Loucy (cell line): ENCODE data around the gene RIMBP2.

Source experiments
- H2AFZ ChIP-seq: fragments of 200-600 bp; sonication (generic); 2 replicates; pipeline ENCODE4 v1.6.0; 2016; ENCODE audit warnings: antibody characterized with exemption, mild to moderate bottlenecking, low read length, moderate library complexity
- H3F3A ChIP-seq: fragments of 200-600 bp; 2 replicates; pipeline ENCODE4 v1.6.0; 2016; ENCODE audit warnings: antibody characterized with exemption, low read depth, mild to moderate bottlenecking
- H3K27me3 ChIP-seq: fragments of 200-600 bp; sonication (generic); 2 replicates; pipeline ENCODE4 v1.6.1; 2014; ENCODE audit warnings: low read length, mild to moderate bottlenecking; ENCODE audit not compliant: insufficient read depth, poor library complexity, severe bottlenecking
- H3K36me3 ChIP-seq: fragments of 200-600 bp; sonication (generic); 2 replicates; pipeline ENCODE4 v1.6.1; 2016; ENCODE audit warnings: low read length; ENCODE audit not compliant: insufficient read depth
- H3K4me1 ChIP-seq: fragments of 200-600 bp; sonication (generic); 2 replicates; pipeline ENCODE4 v1.5.1; 2014; ENCODE audit warnings: low read length, mild to moderate bottlenecking; ENCODE audit not compliant: insufficient read depth, poor library complexity, severe bottlenecking
- H3K4me2 ChIP-seq: fragments of 200-600 bp; sonication (generic); 2 replicates; pipeline ENCODE4 v1.6.0; 2014; ENCODE audit warnings: antibody characterized with exemption, low read length, low read depth, mild to moderate bottlenecking; ENCODE audit not compliant: poor library complexity, severe bottlenecking
- H3K4me3 ChIP-seq: fragments of 200-600 bp; sonication (generic); 2 replicates; pipeline ENCODE4 v1.5.1; 2014; ENCODE audit warnings: low read length, mild to moderate bottlenecking, mixed read lengths; ENCODE audit not compliant: poor library complexity, severe bottlenecking
- H3K79me2 ChIP-seq: fragments of 200-600 bp; sonication (generic); 2 replicates; pipeline ENCODE4 v1.6.1; 2014; ENCODE audit warnings: low read length; ENCODE audit not compliant: insufficient read depth
- H3K9ac ChIP-seq: fragments of 200-600 bp; sonication (generic); 2 replicates; pipeline ENCODE4 v1.6.0; 2014; ENCODE audit warnings: mild to moderate bottlenecking, low read depth, low read length, moderate library complexity; ENCODE audit not compliant: poor library complexity, severe bottlenecking
- H3K9me2 ChIP-seq: fragments of 200-600 bp; sonication (generic); replicated peaks from 2 replicates; pipeline ENCODE4 v1.6.1; 2016; ENCODE audit warnings: low read depth, low read length, mixed read lengths
- H3K9me3 ChIP-seq: fragments of 200-600 bp; sonication (generic); 2 replicates; pipeline ENCODE4 v1.6.1; 2014; ENCODE audit warnings: mild to moderate bottlenecking, antibody characterized with exemption, low read length, low read depth; ENCODE audit not compliant: insufficient read depth
- H4K20me1 ChIP-seq: fragments of 200-600 bp; sonication (generic); 2 replicates; pipeline ENCODE4 v1.6.0; 2014; ENCODE audit warnings: antibody characterized with exemption, low read length, mild to moderate bottlenecking; ENCODE audit not compliant: insufficient read depth, poor library complexity, severe bottlenecking
- CTCF ChIP-seq: fragments of 200-600 bp; sonication (generic); conservative IDR thresholded peaks from 2 replicates; pipeline ENCODE4 v1.5.1; 2014; ENCODE audit warnings: mild to moderate bottlenecking, antibody characterized with exemption, low read length
- EZH2phosphoT487 ChIP-seq: fragments of 200-600 bp; IDR thresholded peaks from 2 replicates; pipeline ENCODE4 v1.6.1; 2018; ENCODE audit warnings: antibody characterized with exemption, mild to moderate bottlenecking, moderate library complexity, borderline replicate concordance

The RIMBP2 gene

DNA sequence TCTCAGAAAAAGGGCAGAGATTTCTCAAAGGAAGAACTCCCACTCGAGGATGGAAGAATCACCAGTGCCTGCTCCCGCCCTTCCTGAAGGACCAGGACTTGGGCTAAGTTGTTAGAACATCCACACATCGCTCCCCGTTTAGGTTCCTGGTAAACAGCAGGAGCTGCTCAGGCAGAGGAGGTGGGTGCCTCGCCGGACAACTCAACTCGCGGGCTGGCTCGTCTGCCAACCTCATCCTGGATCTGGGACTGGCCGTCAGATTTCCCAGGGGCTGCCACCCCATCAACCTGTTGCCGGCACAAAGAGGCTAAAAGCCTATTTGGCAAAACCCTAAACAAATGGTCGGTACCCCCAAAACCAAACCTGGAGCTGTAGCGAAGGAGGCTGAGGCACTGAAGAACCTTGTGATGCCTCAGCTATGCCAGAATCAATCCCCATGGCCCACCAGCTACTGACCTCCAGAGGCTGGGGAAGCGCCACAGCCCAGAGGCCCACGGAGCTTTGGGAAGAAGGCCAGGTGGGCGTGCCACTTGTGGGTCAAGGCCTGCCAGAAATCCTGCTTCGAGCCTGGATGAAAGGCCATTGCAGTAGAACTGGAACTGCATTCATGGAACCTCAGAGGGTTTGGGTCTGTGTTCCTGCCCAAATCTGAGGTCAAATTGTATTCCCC lies 42.9 kb downstream of the RIMBP2 start:
- no peak overlapping the region for H3K4me2 ChIP-seq
- H3K9me3 ChIP-seq: peaks cover 3% of the 10 kb centered on the region; the same call in 1 of the 2 replicates
- no peak overlapping the region for H3K4me3 ChIP-seq
- no peak overlapping the region for H3K9ac ChIP-seq
- H3K36me3 ChIP-seq: no peaks in the 10 kb centered on the region
- no peaks in the 10 kb centered on the region for H4K20me1 ChIP-seq
- no peaks in the 10 kb centered on the region for H3K9me2 ChIP-seq
- no peaks in the 10 kb centered on the region for H3K79me2 ChIP-seq
- TF ChIP-seq EZH2phosphoT487 (no peak), CTCF (no peak)
- no peak overlapping the region for H2AFZ ChIP-seq
- no peaks in the 10 kb centered on the region for H3F3A ChIP-seq
- H3K4me1 ChIP-seq: no peaks in the 10 kb centered on the region
- no peaks in the 10 kb centered on the region for H3K27me3 ChIP-seq

DNA sequence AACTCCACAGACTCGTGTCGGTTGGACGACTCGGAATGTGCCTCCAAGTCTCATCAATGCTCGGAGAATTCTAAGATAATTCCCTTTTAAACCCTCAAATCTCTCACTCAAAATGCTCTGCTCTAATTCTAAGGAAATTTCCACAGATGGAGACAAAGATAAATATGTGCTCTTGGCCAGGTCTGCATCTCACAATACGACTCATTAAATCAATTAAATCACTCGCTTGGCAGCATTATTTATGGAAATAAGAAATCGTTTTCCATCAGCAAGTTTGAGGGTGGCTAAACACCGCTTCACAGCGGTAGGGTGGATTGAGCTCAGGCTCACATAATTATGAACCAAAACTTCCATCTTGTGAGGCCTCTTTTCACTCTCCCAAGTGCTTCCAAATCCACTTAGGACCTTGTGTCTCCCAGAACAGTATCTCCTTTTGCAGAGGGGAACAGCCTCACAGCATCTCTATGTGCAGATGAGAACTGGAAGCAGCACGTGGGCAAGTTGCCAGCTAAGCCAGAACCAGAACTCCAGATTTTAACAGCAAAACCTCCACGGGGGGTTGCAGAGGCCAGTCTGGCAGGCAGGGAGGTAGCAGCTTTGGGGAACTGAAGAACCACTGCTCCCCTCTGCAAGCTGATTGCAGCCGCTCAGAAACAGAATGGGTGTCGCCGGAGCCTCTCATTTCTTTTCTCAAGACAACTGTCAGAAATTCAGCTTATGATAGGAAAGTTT lies 43.8 kb downstream of the RIMBP2 start:
- Histone ChIP-seq H3K9me2 (no peaks in the 10 kb centered on the region), H2AFZ (no peak overlapping the region), H3K27me3 (no peaks in the 10 kb centered on the region), H3K9me3 (peaks cover 3% of the 10 kb centered on the region; the same call in 1 of the 2 replicates), H4K20me1 (no peaks in the 10 kb centered on the region), H3K4me2 (no peak overlapping the region), H3K4me1 (no peaks in the 10 kb centered on the region), H3K79me2 (no peaks in the 10 kb centered on the region), H3K9ac (no peak overlapping the region), H3K36me3 (no peaks in the 10 kb centered on the region), H3K4me3 (no peak overlapping the region), H3F3A (no peaks in the 10 kb centered on the region)
- no peak for TF ChIP-seq EZH2phosphoT487
- TF ChIP-seq CTCF: no peak

DNA sequence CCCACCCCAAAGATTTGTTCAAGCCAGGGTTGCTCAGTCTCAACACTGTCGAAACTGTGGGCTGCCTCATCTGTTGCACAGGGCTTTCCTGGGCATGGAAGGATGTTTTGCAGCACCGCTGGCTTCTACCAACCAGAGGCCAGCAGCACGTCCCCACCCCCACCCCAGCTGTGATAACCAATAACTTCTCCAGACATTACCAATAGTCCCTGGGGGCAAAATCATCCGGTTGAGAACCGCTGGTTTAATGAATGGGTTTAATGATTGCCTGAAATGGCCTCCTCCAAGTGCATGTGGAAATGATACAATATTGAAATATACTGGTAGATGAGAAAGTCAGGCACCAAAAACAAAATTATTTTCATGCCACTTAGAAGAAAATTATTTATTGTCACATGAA lies 44.5 kb downstream of the RIMBP2 start:
- Histone ChIP-seq H4K20me1 (no peaks in the 10 kb centered on the region), H3K4me2 (no peak overlapping the region), H3K9me3 (peaks cover 3% of the 10 kb centered on the region; the same call in 1 of the 2 replicates), H3K9me2 (no peaks in the 10 kb centered on the region), H3K36me3 (no peaks in the 10 kb centered on the region), H3K27me3 (no peaks in the 10 kb centered on the region), H2AFZ (no peak overlapping the region), H3K4me3 (no peak overlapping the region), H3K4me1 (no peaks in the 10 kb centered on the region), H3F3A (no peaks in the 10 kb centered on the region), H3K79me2 (no peaks in the 10 kb centered on the region), H3K9ac (no peak overlapping the region)
- TF ChIP-seq EZH2phosphoT487 (no peak), CTCF (no peak)
